Breast epithelium (tissue), 3 donors: ENCODE results near the gene TCF7.
"Not testable (repeated sequence)": the region's sequence is repeated elsewhere in the genome, so short reads cannot be mapped to it uniquely, and the experiment has no call there.

ENCODE experiments used
- POLR2A ChIP-seq: fragments of 450-650 bp; IDR thresholded peaks from one replicate; pipeline ENCODE4 v1.6.1; 2016; ENCODE audit warnings: antibody characterized with exemption, mild to moderate bottlenecking, moderate library complexity
- POLR2AphosphoS5 ChIP-seq, 3 donors: sonication (generic); formaldehyde crosslinking; IDR thresholded peaks; one replicate each; pipeline ENCODE4 v1.6.1; 2017; ENCODE audit warnings: antibody characterized with exemption in 3 of 3
- TF ChIP-seq, protein P1 (sequence below), 3 donors: fragments of 450-650 bp; IDR thresholded peaks; one replicate each; pipeline ENCODE4 v1.5.1; 2016 to 2017; ENCODE audit warnings: antibody characterized with exemption in 3 of 3, mild to moderate bottlenecking in 3 of 3, moderate library complexity in 3 of 3

DNA sequence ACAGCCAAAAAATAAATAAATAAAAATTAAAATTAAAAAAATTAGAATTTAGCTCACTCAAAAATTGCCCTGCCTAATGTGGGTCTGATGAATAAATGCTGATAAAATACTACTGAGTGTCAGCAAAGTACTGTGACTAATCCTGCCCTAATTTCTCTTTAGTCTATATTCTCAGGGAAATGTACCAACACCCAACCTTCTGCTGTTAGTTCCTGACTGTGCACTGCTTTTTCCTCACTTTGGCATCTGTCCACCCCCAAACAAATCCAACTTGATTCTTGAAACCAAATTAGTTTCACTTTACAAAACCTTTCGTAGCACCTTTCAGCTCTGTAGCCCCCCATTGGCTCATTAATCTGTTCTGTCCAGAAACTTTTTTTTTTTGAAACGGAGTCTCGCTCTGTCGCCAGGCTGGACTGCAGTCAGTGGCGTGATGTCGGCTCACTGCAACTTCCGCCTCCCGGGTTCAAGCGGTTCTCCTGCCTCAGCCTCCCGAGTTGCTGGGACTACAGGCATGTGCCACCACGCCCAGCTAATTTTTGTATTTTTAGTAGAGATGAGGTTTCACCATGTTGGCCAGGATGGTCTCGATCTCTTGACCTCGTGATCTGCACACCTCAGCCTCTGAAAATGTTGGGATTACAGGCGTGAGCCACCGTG, 37.8 kb downstream of the TCF7 start:
- TF ChIP-seq, protein P1, sequence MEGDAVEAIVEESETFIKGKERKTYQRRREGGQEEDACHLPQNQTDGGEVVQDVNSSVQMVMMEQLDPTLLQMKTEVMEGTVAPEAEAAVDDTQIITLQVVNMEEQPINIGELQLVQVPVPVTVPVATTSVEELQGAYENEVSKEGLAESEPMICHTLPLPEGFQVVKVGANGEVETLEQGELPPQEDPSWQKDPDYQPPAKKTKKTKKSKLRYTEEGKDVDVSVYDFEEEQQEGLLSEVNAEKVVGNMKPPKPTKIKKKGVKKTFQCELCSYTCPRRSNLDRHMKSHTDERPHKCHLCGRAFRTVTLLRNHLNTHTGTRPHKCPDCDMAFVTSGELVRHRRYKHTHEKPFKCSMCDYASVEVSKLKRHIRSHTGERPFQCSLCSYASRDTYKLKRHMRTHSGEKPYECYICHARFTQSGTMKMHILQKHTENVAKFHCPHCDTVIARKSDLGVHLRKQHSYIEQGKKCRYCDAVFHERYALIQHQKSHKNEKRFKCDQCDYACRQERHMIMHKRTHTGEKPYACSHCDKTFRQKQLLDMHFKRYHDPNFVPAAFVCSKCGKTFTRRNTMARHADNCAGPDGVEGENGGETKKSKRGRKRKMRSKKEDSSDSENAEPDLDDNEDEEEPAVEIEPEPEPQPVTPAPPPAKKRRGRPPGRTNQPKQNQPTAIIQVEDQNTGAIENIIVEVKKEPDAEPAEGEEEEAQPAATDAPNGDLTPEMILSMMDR (IDR thresholded peaks at IDR 0.05) = not testable (repeated sequence)
- TF ChIP-seq POLR2A; POLR2AphosphoS5 (IDR thresholded peaks at IDR 0.05): not testable (repeated sequence)
